SK-N-SH treated with all-trans-retinoic acid at 6 μM for 48 hours (cell line): ENCODE data around the gene PHLDA1.

ENCODE experiments used
- ATAC-seq: fragments of 200-7000 bp; cut with Tn5 transposase; 3 replicates; pipeline ENCODE4 v1.9.1; 2020; ENCODE audit warnings: mild to moderate bottlenecking, moderate library complexity
- ARNTL ChIP-seq: fragments of 450-650 bp; formaldehyde crosslinking; IDR thresholded peaks from 2 replicates; pipeline ENCODE4 v1.5.0; 2020; ENCODE audit warnings: low read depth, mild to moderate bottlenecking, moderate library complexity, borderline replicate concordance
- BACH2 ChIP-seq: fragments of 250-450 bp; sonication (Bioruptor Pico); IDR thresholded peaks from 2 replicates; pipeline ENCODE4 v1.9.0; 2021; ENCODE audit warnings: mild to moderate bottlenecking, borderline replicate concordance
- CREB5 ChIP-seq: fragments of 250-450 bp; sonication (Bioruptor Pico); IDR thresholded peaks from 2 replicates; pipeline ENCODE4 v1.5.1; 2020; ENCODE audit warnings: low read depth, mild to moderate bottlenecking, moderate library complexity
- CSDC2 ChIP-seq: fragments of 250-450 bp; sonication (Bioruptor Pico); IDR thresholded peaks from 2 replicates; pipeline ENCODE4 v1.5.0; 2020; ENCODE audit warnings: mild to moderate bottlenecking, moderate library complexity
- CSRNP3 ChIP-seq: fragments of 250-450 bp; sonication (Bioruptor Pico); IDR thresholded peaks from 2 replicates; pipeline ENCODE4 v1.5.1; 2021; ENCODE audit warnings: mild to moderate bottlenecking, moderate library complexity
- ESRRG ChIP-seq: fragments of 250-450 bp; sonication (Bioruptor Pico); IDR thresholded peaks from 2 replicates; pipeline ENCODE4 v1.6.1; 2021; ENCODE audit warnings: mild to moderate bottlenecking
- GLIS3 ChIP-seq: fragments of 250-450 bp; sonication (Bioruptor Pico); IDR thresholded peaks from 2 replicates; pipeline ENCODE4 v1.5.0; 2020; ENCODE audit warnings: mild to moderate bottlenecking, moderate library complexity
- ISL1 ChIP-seq: fragments of 250-450 bp; sonication (Bioruptor Pico); IDR thresholded peaks from 2 replicates; pipeline ENCODE4 v2.1.2; 2022; ENCODE audit warnings: mild to moderate bottlenecking, moderate library complexity
- OSR1 ChIP-seq: fragments of 250-450 bp; sonication (Bioruptor Pico); IDR thresholded peaks from 2 replicates; pipeline ENCODE4 v1.8.0; 2022; ENCODE audit warnings: moderate library complexity, mild to moderate bottlenecking, inconsistent platforms
- PPARA ChIP-seq: fragments of 250-450 bp; sonication (Bioruptor Pico); IDR thresholded peaks from 2 replicates; pipeline ENCODE4 v1.5.0; 2020; ENCODE audit warnings: mild to moderate bottlenecking, borderline replicate concordance
- RARB ChIP-seq: fragments of 250-450 bp; sonication (Bioruptor Pico); IDR thresholded peaks from 2 replicates; pipeline ENCODE4 v1.8.0; 2021; ENCODE audit warnings: mild to moderate bottlenecking, moderate library complexity
- SNAI2 ChIP-seq: fragments of 250-450 bp; sonication (Bioruptor Pico); IDR thresholded peaks from 2 replicates; pipeline ENCODE4 v1.5.0; 2020; ENCODE audit warnings: mild to moderate bottlenecking, moderate library complexity
- TCF4 ChIP-seq: fragments of 250-450 bp; sonication (Bioruptor Pico); IDR thresholded peaks from 2 replicates; pipeline ENCODE4 v1.8.0; 2021; ENCODE audit warnings: mild to moderate bottlenecking, moderate library complexity, borderline replicate concordance
- TOX ChIP-seq: fragments of 250-450 bp; sonication (Bioruptor Pico); IDR thresholded peaks from 2 replicates; pipeline ENCODE4 v1.8.0; 2021; ENCODE audit warnings: mild to moderate bottlenecking, moderate library complexity, borderline replicate concordance
- ZFP3 ChIP-seq: fragments of 250-450 bp; sonication (Bioruptor Pico); IDR thresholded peaks from 2 replicates; pipeline ENCODE4 v1.5.0; 2020; ENCODE audit warnings: mild to moderate bottlenecking, moderate library complexity
- ZFP30 ChIP-seq: fragments of 450-650 bp; formaldehyde crosslinking; IDR thresholded peaks from 2 replicates; pipeline ENCODE4 v1.5.0; 2022; ENCODE audit warnings: mild to moderate bottlenecking, moderate library complexity
- ZNF565 ChIP-seq: fragments of 450-650 bp; formaldehyde crosslinking; conservative IDR thresholded peaks from 2 replicates; pipeline ENCODE4 v1.5.0; 2020; ENCODE audit warnings: low read depth, mild to moderate bottlenecking, moderate library complexity
- ZNF70 ChIP-seq: fragments of 450-650 bp; formaldehyde crosslinking; IDR thresholded peaks from 2 replicates; pipeline ENCODE4 v1.5.0; 2020; ENCODE audit warnings: mild to moderate bottlenecking, moderate library complexity
- ZNF8 ChIP-seq: fragments of 450-650 bp; formaldehyde crosslinking; IDR thresholded peaks from 2 replicates; pipeline ENCODE4 v1.5.0; 2020; ENCODE audit warnings: mild to moderate bottlenecking, moderate library complexity
- TF ChIP-seq, protein P1 (sequence below): fragments of 250-450 bp; sonication (Bioruptor Pico); IDR thresholded peaks from 2 replicates; pipeline ENCODE4 v1.8.0; 2021; ENCODE audit warnings: low read depth, mild to moderate bottlenecking, moderate library complexity, borderline replicate concordance
- TF ChIP-seq, protein P2 (sequence below): fragments of 250-450 bp; sonication (Bioruptor Pico); IDR thresholded peaks from 2 replicates; pipeline ENCODE4 v1.5.0; 2020; ENCODE audit warnings: mild to moderate bottlenecking, moderate library complexity
- TF ChIP-seq, protein P3 (sequence below): fragments of 250-450 bp; sonication (Bioruptor Pico); IDR thresholded peaks from 2 replicates; pipeline ENCODE4 v1.8.0; 2020; ENCODE audit warnings: mild to moderate bottlenecking, moderate library complexity, borderline replicate concordance

Gene PHLDA1

DNA sequence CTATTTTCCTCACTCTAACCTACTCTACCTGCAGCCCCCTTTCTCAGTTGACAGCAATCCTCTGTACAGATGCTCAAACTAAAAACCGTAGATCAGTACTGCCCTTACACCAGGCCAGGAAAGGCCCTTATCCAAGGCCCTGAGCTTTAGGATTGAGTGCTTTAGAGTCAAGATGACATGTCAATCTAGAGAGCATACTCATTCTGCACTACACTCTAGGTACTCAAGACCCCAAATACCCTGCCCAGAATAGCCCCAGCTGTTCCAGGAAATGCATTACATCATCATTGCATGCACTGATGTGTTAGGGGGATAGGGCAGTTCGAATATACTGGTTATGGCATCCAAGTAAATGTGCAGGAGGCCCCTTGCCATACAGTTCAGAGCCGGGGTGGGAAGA lies 3.5 kb upstream of the PHLDA1 start:
- no peak for ATAC-seq
- no peak for TF ChIP-seq PPARA (CRISPR knock-in tag)
- TF ChIP-seq ZNF8 (CRISPR knock-in tag), result no peak
- TF ChIP-seq GLIS3 (CRISPR knock-in tag), result no peak
- TF ChIP-seq, protein P1, sequence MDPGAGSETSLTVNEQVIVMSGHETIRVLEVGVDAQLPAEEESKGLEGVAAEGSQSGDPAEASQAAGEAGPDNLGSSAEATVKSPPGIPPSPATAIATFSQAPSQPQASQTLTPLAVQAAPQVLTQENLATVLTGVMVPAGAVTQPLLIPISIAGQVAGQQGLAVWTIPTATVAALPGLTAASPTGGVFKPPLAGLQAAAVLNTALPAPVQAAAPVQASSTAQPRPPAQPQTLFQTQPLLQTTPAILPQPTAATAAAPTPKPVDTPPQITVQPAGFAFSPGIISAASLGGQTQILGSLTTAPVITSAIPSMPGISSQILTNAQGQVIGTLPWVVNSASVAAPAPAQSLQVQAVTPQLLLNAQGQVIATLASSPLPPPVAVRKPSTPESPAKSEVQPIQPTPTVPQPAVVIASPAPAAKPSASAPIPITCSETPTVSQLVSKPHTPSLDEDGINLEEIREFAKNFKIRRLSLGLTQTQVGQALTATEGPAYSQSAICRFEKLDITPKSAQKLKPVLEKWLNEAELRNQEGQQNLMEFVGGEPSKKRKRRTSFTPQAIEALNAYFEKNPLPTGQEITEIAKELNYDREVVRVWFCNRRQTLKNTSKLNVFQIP (CRISPR knock-in tag), result no peak
- TF ChIP-seq TOX (CRISPR knock-in tag), result no peak
- TF ChIP-seq, protein P2, sequence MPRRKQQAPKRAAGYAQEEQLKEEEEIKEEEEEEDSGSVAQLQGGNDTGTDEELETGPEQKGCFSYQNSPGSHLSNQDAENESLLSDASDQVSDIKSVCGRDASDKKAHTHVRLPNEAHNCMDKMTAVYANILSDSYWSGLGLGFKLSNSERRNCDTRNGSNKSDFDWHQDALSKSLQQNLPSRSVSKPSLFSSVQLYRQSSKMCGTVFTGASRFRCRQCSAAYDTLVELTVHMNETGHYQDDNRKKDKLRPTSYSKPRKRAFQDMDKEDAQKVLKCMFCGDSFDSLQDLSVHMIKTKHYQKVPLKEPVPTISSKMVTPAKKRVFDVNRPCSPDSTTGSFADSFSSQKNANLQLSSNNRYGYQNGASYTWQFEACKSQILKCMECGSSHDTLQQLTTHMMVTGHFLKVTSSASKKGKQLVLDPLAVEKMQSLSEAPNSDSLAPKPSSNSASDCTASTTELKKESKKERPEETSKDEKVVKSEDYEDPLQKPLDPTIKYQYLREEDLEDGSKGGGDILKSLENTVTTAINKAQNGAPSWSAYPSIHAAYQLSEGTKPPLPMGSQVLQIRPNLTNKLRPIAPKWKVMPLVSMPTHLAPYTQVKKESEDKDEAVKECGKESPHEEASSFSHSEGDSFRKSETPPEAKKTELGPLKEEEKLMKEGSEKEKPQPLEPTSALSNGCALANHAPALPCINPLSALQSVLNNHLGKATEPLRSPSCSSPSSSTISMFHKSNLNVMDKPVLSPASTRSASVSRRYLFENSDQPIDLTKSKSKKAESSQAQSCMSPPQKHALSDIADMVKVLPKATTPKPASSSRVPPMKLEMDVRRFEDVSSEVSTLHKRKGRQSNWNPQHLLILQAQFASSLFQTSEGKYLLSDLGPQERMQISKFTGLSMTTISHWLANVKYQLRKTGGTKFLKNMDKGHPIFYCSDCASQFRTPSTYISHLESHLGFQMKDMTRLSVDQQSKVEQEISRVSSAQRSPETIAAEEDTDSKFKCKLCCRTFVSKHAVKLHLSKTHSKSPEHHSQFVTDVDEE (CRISPR knock-in tag), result no peak
- TF ChIP-seq CSDC2 (CRISPR knock-in tag), result no peak
- TF ChIP-seq ZNF565 (CRISPR knock-in tag), result no peak
- TF ChIP-seq CSRNP3 (CRISPR knock-in tag), result no peak
- TF ChIP-seq ESRRG (CRISPR knock-in tag), result no peak
- TF ChIP-seq ARNTL (CRISPR knock-in tag), result no peak
- no peak for TF ChIP-seq TCF4
- TF ChIP-seq ZFP30 (CRISPR knock-in tag), result no peak
- no peak for TF ChIP-seq ISL1 (CRISPR knock-in tag)
- TF ChIP-seq OSR1 (CRISPR knock-in tag), result no peak
- no peak for TF ChIP-seq CREB5 (CRISPR knock-in tag)
- TF ChIP-seq ZNF70, result no peak
- TF ChIP-seq ZFP3 (CRISPR knock-in tag), result no peak
- no peak for TF ChIP-seq RARB (CRISPR knock-in tag)
- TF ChIP-seq SNAI2 (CRISPR knock-in tag), result no peak
- TF ChIP-seq, all 23 proteins: peak for 0

DNA sequence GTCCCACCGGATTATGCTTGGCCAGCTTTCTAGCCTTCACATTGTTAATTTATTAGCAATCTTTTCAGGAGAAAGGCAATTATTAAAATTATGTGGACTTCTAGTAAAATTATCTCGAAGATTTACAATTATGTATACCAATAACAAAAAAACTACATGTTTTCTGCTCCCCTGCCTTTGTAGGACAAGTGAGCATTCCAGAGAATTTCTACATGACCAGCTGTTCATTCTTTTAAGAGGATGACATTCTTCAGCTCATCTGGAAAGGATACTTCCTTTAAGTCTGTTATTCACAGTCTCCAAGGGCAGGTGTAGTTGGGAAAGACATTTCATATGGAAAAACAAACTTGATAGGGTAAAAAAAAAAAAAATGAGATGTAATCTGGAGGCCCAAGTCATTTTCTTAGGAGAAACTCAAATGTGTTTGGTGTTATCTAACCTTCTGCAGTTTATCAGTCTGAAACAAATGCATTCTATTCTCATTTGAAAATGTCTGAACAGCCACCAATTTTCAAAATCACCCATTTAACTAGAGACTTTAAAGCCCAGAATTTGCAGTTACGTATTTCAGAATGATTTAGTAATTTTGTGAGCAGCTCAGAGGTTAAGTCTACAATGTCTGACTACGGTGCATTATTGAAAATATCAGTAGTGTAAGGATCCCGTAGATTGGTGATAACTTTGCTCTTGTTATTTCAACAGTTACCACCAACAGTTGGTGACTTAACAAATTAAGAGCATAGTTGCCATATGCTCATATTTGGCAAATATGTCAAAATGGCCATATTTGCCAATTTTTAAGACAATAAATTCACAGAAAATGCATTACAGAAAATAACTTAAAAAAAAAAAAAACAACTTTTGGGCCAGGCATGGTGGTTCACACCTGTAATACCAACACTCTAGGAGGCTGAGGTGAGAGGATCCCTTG lies 1.8 kb upstream of the PHLDA1 start:
- no peak for ATAC-seq
- TF ChIP-seq RARB (CRISPR knock-in tag) (no peak), BACH2 (CRISPR knock-in tag) (no peak), PPARA (CRISPR knock-in tag) (no peak), TCF4 (no peak)
- TF ChIP-seq, protein P3, sequence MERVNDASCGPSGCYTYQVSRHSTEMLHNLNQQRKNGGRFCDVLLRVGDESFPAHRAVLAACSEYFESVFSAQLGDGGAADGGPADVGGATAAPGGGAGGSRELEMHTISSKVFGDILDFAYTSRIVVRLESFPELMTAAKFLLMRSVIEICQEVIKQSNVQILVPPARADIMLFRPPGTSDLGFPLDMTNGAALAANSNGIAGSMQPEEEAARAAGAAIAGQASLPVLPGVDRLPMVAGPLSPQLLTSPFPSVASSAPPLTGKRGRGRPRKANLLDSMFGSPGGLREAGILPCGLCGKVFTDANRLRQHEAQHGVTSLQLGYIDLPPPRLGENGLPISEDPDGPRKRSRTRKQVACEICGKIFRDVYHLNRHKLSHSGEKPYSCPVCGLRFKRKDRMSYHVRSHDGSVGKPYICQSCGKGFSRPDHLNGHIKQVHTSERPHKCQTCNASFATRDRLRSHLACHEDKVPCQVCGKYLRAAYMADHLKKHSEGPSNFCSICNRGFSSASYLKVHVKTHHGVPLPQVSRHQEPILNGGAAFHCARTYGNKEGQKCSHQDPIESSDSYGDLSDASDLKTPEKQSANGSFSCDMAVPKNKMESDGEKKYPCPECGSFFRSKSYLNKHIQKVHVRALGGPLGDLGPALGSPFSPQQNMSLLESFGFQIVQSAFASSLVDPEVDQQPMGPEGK (CRISPR knock-in tag), result no peak
